Fibroblast of skin of left biceps (primary cell): ENCODE results near the gene NTM.

ENCODE experiments used
- DNase-seq, 2 experiments: peaks; one replicate each; pipeline ENCODE4 v3.0.0-alpha.2; 2013; ENCODE audit warnings: low read depth in 2 of 2

The NTM gene

GRCh38 chr11:132112846-132113245 is 742.4 kb downstream of the NTM start:
- DNase-seq = no peak

GRCh38 chr11:132114185-132114584 is 743.8 kb downstream of the NTM start:
- DNase-seq = no peak

- DNase-seq = no peak
Measured at GRCh38 chr11:132114743-132115142, 744.3 kb downstream of the NTM start.

- DNase-seq = no peak
Measured at GRCh38 chr11:132115454-132115853, 745.0 kb downstream of the NTM start.

GRCh38 chr11:132116516-132116915 is 746.1 kb downstream of the NTM start:
- no peak for DNase-seq

GRCh38 chr11:132118661-132119060 is 748.2 kb downstream of the NTM start:
- DNase-seq = no peak

- no peak for DNase-seq
Measured at GRCh38 chr11:132119573-132119972, 749.2 kb downstream of the NTM start.

GRCh38 chr11:132122735-132123134 is 752.3 kb downstream of the NTM start:
- no peak for DNase-seq

- DNase-seq = no peak
Measured at GRCh38 chr11:132123449-132123848, 753.0 kb downstream of the NTM start.

- no peak for DNase-seq
Measured at GRCh38 chr11:132123854-132124835, 753.7 kb downstream of the NTM start.

GRCh38 chr11:132125988-132126871 is 755.8 kb downstream of the NTM start:
- no peak for DNase-seq

- DNase-seq = peak; percentile 92
Measured at GRCh38 chr11:132126973-132127899, 756.8 kb downstream of the NTM start.

- DNase-seq = no peak
Measured at GRCh38 chr11:132127900-132128288, 757.5 kb downstream of the NTM start.

GRCh38 chr11:132131047-132131446 is 760.6 kb downstream of the NTM start:
- DNase-seq = no peak

GRCh38 chr11:132131961-132132360 is 761.5 kb downstream of the NTM start:
- no peak for DNase-seq

- no peak for DNase-seq
Measured at GRCh38 chr11:132134322-132134721, 763.9 kb downstream of the NTM start.

GRCh38 chr11:132137289-132137980 is 767.0 kb downstream of the NTM start:
- no peak for DNase-seq

- DNase-seq = no peak
Measured at GRCh38 chr11:132137981-132138313, 767.5 kb downstream of the NTM start.

GRCh38 chr11:132139181-132139580 is 768.8 kb downstream of the NTM start:
- DNase-seq = no peak

GRCh38 chr11:132140056-132140455 is 769.6 kb downstream of the NTM start:
- DNase-seq = no peak

- no peak for DNase-seq
Measured at GRCh38 chr11:132142121-132142520, 771.7 kb downstream of the NTM start.
